Tibial nerve (tissue), 4 donors: ENCODE data around the gene PPT2.

Experiments used
- CTCF ChIP-seq, 5 experiments: fragments of 200-600 bp in 3 of 5; fragments of 450-650 bp in 2 of 5; sonication (generic) in 3 of 5; IDR thresholded peaks; one replicate each; pipeline ENCODE4 v1.5.1; 2016 to 2019; ENCODE audit warnings: antibody characterized with exemption in 5 of 5, mild to moderate bottlenecking in 3 of 5, moderate library complexity in 2 of 5
- EP300 ChIP-seq, 2 donors: sonication (generic); formaldehyde crosslinking; IDR thresholded peaks; one replicate each; pipeline ENCODE4 v1.6.1; 2017; ENCODE audit warnings: antibody characterized with exemption in 2 of 2, mild to moderate bottlenecking in 1 of 2
- POLR2A ChIP-seq, 2 donors: fragments of 450-650 bp; IDR thresholded peaks; one replicate each; pipeline ENCODE4 v1.6.1; 2017; ENCODE audit warnings: antibody characterized with exemption in 2 of 2, mild to moderate bottlenecking in 2 of 2, moderate library complexity in 2 of 2

- TF ChIP-seq CTCF (IDR thresholded peaks at IDR 0.05) (no peak), POLR2A (IDR thresholded peaks at IDR 0.05) (no peak), EP300 (IDR thresholded peaks at IDR 0.05) (no peak)
Measured at GRCh38 chr6:32117461-32117860, 36.5 kb upstream of the PPT2 start.
